ENCODE measurements around the gene NAA80.

DNA sequence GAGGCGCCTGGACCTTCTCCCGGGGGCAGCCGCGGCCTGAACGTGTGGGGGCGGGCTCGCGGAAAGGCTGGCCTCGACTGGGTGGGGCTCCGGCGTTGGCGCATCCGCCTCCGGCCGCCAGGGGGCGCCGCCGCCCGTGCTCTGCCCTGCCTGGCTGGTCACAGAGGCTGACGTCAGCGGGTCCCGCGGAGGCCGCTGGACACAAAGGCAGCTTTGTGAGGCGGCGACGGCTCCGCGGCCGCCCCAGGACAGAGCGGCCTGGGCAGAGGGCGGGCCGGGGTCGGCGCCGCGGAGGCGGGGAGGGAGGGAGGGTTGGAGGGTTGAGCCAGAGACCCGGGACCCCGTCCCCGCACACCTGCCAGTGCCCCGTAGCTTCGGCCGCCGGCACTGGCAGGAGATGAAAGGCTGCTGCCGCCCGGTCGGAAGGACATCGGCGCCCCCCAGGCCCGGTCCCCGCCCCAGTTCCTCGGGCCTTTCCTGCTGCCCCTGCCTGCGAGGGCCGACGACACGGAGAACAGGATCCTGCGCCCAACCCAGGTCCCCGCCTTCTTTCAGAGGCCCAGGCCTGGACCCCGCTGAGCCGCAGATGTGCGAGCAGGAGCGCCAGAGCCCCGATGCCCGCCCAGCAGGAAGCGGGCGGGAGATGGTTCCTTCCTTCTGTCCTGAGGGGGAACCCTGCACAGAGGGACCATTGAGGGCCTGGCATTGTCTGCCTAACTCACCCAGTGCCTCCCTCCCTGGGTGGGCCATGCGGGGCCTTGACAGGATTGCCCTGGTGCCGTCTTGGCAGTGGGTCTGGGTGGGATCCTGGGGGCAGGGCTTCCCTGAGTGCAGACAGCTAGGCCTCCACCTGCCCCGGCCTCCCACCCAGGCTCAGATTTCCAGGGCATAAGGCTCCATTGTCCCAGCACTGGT lies 38.9 kb downstream of the NAA80 start:
- TF ChIP-seq CTCF (IDR thresholded peaks at IDR 0.05) = peak; percentile 99 to 100 (median 100)
- TF ChIP-seq POLR2A (IDR thresholded peaks at IDR 0.05) = peak; percentile 35 to 79
- TF ChIP-seq EP300 (IDR thresholded peaks at IDR 0.05) = peak in 1 of 2 donors; percentile 89
